Stimulated activated CD4-positive, alpha-beta T cell treated with anti-CD3 and anti-CD28 coated beads, Interleukin-2, amount 100 ng/mL, for 4 hours (primary cell): ENCODE measurements around the gene AQP6.

Experiments used
- DNase-seq: peaks from one replicate; pipeline ENCODE4 v3.0.0-alpha.2; 2020; ENCODE audit warnings: low read depth

The AQP6 gene

DNA sequence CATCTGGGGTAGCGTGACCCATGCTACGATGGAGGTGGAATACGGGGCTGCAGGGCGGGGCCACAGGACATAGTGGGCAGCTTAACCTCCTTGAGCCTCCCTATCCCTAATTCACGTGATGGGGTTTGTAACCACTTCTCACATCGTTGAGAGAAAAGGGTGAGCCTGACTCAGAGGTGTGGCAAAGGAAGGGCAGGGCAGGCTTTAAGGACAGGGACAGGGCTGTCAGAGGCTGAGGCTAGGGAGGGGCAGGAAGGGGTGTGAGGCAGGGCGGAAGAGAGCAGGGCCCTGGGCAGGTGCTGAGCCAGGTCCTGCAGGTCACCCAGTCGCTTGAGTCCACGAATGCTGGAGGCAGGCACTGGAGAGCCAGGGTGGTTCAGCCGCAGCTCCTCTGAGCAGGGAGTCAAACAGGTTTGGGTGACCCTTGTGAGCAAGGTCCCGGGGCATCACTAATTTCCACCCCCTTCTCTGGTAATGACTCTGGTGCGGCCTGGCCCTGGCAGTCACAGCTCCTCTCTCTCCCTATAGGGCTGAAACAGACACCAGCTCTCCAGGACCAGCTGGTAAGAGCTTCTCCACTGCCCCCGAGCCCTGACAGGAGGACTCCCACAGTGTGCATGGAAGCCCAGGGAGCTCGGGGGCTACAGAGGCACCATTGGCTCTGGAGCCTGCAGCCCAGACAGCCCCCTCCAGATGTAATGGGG lies 29.7 kb upstream of the AQP6 start:
- no peak for DNase-seq

DNA sequence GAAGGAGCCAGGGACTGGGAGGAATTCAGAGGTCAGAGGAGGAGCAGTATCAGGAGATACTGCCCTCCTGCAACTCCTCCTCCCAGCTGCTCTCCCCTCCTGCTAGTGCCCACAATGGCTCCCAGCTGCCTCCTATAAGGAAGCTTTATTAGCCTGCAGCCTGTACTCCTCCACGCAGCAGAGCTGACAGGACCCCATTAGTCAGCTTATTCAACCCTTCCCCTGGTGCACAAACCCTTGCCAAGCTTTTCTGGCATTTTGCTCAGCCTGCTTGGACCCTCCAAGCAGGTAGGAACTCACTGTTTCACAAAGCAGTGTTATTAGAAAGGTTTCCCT lies 29.2 kb upstream of the AQP6 start:
- no peak for DNase-seq

- no peak for DNase-seq
These were observed 28.7 kb upstream of the AQP6 start for GRCh38 chr12:49944046-49944445.

- DNase-seq, result no peak
These were observed 28.0 kb upstream of the AQP6 start for GRCh38 chr12:49944718-49945117.

- DNase-seq, result peak; percentile 79
These were observed 27.2 kb upstream of the AQP6 start for GRCh38 chr12:49945394-49946080.

- DNase-seq, result no peak
These were observed 26.7 kb upstream of the AQP6 start for GRCh38 chr12:49946086-49946485.

DNA sequence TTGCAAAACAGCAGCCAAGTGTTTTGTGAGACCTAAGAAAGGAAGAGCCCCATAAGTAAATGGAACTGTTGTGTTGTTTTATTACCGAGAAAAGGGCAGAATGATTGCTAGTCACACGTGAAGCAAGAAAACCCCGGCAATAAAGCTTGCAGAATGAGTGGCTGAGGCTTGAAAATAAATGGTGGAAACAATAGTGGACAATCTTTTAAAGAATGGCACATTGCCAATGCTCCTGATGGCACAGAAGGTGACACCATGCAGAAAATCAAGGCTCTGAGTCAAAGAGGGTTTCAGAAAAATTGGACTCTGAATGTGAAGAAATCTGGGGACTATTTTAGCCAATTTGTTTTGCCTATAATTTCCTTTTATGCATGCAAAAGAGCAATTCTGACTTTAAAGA lies 26.2 kb upstream of the AQP6 start:
- DNase-seq, result no peak

DNA sequence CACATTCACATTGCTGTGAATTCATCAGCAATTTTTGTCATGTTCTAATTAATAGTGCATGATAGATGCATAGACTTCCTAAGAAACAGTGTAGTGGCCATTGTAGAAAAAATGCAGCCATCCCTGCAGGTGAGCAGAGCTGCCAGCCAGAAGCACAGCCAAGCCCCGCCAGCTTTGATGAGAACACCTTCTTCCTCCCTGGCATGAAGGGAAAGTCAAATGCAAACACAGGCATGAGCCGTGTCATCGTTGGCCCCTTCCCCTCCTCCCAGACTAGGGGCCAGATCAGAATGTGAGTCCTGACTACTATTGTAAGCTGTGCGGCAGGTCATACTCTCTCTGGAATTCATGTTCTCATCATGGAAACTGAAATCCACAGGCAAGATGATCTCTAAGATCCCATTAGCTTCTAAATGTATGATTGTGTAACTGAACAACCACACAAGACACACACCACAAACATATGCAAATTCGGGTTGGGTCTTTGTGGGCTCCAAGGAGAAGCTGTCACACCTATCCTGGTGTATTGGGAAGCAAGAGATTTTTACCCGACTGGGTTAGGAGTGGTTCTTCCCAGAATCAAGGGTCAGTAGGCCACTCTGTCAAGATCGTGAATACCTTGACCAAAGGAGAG lies 25.0 kb upstream of the AQP6 start:
- DNase-seq, result no peak

- no peak for DNase-seq
These were observed 23.6 kb upstream of the AQP6 start for GRCh38 chr12:49948866-49949845.

- no peak for DNase-seq
These were observed 22.9 kb upstream of the AQP6 start for GRCh38 chr12:49949866-49950265.

DNA sequence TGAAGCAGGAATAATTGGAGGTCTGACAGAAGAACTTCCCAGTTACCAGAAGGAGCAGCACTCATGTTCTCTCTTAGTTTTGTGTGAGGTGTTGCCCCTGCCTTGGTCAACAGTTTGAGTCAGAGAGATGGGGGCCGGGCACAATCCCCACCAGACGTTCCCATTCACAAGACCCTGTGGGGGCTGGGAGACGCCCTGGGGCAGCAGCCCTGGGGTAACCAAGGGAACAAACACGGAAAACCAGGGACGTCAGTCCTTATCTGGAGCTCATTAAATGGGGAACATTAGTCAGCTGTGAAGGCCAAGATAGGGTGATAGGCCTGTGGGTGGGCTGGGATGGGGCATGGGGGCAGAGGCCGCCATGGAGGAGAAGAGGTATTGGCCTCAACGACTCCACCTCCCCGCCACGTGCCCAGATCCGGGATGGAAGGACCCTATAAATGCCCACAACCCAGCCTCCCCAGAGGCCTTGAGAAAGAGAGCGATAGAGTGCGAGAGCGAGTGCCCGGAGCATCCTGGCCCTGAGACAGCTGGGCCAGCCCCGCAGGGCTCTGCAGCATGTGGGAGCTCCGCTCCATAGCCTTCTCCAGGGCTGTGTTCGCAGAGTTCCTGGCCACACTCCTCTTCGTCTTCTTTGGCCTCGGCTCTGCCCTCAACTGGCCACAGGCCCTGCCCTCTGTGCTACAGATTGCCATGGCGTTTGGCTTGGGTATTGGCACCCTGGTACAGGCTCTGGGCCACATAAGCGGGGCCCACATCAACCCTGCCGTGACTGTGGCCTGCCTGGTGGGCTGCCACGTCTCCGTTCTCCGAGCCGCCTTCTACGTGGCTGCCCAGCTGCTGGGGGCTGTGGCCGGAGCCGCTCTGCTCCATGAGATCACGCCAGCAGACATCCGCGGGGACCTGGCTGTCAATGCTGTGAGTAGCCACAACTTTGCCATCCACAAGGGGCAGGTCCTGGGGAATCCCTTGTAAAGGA lies 22.2 kb upstream of the AQP6 start, which contains the start of gene AQP2:
Gene AQP2, plus strand, starts transcription at position 465 of the 979 bp plus-strand sequence. Its CDS starts 94 bp downstream, at position 559.
- DNase-seq, result no peak

GRCh38 chr12:49951411-49952240 lies 21.1 kb upstream of the AQP6 start:
- no peak for DNase-seq

DNA sequence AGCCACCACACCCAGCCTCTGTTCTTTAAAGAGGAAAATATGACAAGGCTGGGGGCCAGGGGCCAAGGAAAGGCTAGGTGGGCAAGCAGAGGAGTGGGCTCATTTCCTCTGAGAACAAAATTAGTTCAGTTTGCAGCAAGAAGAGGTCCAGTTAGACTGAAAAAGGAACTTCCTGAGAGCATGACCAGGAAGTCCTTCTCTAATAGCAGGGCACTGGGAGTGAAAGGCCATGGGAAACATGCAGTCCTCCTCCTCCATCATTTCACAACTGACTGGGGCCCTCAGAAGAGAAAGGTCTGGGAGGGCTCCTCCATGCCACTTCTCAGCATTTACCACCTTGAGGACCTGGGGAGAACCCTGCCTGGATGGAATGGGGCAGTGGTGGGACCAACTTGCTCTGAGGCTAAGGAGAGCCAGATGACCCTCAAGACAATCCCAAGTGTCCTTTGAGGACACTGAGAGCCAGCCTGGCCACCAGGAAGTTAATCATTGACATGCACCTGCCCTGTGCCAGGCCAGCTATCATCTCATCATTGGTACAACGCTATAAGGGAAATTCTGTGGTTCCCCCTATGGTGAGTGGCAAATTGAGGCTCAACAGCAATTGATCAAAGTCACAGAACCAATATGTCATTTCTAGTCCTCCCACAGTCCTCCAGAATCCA lies 20.2 kb upstream of the AQP6 start:
- DNase-seq, result no peak

DNA sequence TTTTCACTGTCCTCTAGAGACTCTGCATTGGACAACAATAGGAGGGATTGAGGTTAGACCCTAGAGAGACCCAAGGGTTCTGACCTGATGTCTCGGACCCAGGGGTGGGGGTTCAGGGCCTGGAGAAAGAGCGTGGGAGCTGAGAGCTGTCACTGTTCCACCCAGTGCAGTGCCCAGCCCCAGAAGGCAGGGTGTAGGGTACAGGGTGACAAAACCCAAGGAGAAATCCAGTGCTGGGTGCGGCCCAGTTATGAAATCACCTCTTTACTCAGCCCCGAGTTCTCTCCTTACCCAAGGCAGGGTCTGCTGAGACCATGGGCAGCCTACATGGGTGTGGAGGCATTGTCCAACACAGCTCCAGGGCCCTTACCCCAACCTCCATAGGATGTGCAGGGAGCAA lies 19.6 kb upstream of the AQP6 start:
- no peak for DNase-seq

DNA sequence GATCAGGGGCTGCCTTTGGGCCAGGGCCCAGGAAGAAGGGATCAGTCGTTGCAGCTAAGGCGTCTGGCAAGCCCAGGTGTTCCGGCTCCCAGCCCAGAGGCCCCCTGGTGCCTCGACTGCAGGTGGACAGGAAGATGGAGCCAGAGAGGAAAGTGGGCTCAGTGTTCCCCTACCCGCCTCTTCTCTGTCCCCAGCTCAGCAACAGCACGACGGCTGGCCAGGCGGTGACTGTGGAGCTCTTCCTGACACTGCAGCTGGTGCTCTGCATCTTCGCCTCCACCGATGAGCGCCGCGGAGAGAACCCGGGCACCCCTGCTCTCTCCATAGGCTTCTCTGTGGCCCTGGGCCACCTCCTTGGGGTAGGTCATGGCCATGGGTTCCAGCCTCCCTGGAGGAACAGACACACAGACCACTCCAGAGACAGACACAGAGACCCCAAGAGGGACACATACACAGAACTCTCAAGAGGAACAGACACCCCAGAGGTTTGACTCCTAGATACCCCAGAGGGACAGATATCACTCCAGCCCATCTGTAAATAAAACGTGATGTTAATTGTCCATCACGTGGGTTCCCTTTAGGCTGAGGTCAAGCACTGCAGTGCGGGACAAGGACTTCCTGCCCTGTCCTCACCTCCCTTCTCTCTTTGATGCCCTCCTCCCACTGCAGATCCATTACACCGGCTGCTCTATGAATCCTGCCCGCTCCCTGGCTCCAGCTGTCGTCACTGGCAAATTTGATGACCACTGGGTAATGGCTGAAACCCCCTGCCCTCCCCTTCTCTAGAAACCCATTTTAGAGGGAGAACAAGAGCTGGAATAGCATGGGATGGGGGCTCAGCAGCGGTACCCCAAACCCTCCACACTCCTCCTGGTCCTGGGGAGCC lies 18.5 kb upstream of the AQP6 start:
- no peak for DNase-seq

DNA sequence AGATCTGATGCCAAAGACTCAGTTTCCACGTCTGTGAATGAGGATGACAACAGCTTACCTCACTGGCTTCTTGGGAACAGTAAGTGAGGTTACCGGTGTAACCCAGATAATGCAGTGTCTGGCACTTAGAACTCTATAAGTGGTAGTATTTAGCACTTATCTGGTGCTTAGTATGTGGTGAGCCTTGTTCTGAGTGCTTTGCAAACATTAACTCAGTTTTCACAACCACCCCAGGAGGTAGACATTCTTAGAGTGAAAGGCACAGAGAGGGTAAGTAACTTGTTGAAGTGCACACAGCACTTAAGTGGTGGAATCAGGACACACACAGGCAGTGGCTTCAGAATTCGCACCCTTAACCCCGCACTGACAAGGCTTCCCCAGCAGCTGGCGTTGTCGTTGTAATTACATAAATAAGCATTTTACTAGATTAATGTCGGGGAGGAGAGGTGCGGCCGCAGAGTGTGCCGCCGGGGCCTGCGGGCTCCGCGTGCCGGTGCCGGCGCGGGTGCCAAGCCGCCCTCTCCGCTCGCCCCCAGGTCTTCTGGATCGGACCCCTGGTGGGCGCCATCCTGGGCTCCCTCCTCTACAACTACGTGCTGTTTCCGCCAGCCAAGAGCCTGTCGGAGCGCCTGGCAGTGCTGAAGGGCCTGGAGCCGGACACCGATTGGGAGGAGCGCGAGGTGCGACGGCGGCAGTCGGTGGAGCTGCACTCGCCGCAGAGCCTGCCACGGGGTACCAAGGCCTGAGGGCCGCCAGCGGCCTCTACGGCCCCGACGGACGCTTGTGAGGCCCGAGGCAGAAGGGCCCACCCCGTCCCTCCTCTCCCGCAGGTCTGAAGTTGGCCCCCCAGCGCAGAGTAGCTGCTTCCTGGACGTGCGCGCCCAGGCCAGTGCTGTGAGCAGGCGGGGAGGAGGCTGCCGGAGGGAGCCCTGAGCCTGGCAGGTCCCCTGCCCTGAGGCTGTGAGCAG lies 17.6 kb upstream of the AQP6 start:
- no peak for DNase-seq
